Middle frontal gyrus (tissue), 1 donor: ENCODE data around the gene HYI.
"Not testable (repeated sequence)": the region's sequence is repeated elsewhere in the genome, so short reads cannot be mapped to it uniquely, and the experiment has no call there.

Experiments
- DNase-seq: peaks from one replicate; pipeline ENCODE4 v3.0.0-alpha.2; 2015; ENCODE audit warnings: low spot score; ENCODE audit errors: extremely low spot score

The HYI gene, protein sequence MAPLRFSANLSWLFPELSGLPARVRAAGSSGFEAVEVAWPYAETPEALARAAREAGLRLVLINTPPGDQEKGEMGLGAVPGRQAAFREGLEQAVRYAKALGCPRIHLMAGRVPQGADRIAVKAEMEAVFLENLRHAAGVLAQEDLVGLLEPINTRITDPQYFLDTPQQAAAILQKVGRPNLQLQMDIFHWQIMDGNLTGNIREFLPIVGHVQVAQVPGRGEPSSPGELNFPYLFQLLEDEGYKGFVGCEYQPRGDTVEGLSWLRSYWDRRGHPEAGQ

DNA sequence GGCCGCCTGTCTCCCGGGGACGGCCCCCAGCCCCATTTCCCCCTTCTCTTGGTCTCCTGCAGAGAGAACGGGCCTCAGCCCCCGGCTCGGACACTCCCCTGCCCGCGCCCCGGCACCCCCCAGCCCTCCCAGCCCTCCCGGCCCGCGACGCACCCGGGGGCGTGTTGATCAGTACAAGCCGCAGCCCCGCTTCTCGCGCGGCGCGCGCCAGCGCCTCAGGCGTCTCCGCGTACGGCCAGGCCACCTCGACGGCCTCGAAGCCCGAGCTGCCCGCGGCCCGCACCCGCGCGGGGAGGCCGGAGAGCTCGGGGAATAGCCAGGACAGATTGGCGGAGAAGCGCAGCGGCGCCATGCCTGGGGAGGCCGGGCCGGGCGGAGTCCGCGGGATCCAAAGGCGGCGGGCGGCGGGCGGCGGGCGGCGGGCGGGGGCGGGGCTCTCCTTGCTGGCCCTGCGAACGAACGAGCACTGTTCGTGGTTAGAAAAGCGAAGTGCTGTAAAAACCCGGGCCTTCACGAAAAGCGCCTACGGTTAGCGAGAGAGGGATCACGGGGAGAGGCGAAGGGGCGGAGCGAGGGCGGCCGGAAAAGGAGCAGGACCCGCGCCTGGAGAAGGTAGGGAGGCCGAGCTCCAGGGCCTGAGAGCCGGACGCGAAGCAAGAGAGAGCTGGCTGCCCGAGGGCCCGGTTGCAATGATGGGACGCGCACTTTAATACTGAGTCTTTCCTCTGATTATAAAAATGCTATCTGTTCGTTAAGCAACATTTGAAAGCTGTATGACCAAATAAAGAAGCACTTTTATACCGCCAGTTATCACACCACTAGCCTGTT lies at the start of gene HYI:
Gene HYI (minus strand): TSS at position 490 of the 828 bp plus-strand sequence. CDS start 138 bp downstream, at position 352.
- DNase-seq, result peak; percentile 47

DNA sequence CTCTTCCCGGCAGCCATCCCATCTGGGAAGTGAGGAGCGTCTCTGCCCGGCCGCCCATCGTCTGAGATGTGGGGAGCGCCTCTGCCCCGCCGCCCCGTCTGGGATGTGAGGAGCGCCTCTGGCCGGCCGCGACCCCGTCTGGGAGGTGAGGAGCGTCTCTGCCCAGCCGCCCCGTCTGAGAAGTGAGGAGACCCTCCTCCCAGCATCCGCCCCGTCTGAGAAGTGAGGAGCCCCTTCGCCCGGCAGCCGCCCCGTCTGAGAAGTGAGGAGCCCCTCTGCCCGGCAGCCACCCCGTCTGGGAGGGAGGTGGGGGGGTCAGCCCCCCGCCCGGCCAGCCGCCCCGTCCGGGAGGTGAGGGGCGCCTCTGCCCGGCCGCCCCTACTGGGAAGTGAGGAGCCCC lies 48.1 kb upstream of the HYI start:
- not testable (repeated sequence) for DNase-seq

DNA sequence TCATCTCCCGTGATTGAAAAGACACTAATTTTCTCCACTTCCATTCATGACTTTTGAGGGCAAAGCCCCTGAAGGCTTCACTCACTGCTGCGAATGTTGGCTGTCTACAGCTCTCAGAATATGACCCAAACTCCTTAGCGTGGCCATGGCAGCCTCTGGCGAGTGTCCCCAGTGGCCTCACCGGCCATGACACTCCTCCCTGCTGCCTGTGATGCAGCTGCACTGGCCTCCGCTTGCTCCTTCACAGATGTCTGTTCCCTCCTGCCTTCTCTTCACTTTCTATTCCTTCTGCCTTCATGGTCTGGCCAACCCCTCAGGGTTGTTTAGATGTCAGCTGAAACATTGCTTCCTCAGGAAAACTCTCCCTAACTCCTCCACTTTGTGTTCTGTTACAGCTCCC lies 46.2 kb upstream of the HYI start:
- DNase-seq, result no peak

DNA sequence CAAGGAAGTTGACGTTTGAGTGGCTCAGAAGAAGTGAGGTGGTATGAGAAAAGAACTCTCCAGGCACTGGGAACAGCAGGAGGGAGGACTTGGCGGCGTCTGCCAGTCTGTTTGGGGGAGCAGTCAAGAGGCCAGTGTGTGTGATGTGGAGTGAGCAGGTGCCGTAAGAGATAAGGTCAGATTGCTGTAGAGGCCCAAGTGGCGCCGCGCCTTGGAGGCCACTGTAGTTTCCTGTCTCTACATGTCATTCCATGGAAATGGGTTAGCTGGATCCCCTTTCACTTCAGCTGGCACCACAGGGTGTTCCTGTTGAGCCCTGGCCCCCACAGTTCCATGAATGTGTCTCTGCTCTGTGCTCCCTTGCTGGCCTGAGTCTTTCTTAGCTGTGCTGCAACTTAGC lies 41.5 kb upstream of the HYI start:
- no peak for DNase-seq

DNA sequence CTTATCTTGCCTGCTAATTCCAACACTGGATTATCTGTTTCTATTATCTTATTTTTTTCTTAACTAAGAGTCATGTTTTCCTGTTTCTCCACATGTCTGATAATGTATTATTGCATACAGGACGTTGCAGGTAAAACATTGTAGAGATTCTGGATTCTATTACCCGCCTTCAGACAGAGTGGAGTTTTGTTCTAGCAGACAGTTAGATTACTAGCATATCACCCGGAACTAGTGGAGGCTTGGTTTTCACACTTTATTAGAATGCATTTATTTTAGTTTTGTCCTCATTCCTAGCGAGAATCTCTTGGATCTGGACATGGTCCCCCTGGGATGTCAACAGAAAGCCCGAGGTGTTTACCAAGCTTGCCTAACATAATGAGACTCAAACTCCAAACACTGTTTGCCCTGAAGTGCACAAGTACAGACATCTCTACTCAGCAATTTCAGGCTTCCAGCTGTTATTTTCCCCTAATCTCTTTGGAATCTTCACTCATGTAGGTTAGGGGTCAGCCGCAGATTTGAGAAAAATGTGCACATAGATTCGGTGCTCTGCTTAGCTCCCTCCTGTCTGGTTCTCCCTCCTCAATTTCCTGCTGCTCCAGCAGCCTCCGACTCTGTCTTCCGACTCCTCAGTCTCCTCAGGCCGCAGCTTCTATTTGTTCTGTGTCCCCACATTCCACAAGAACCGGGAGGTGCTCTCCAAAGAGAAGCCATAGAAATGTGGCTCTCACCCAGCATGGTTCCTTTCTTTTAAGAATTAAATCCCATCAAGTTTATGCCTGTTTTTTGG lies 40.1 kb upstream of the HYI start:
- no peak for DNase-seq

DNA sequence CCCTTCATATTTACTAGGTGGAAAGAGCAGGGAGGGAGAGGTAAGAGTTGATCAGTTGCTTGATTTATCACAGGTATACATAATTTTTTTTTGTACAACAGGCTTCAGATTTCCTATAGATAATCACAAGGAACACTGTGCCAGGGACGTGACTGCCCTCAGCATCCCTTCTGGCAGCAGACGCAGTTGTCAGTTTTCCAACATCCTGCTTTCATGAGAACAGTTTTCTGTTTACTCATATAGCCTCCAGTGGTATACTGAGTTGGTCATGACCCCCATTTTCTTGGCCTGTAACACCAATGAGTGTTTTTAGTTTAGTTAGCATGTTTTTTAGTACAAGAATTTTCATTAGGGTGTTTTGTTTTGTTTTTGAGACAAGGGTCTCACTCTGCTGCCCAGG lies 39.1 kb upstream of the HYI start:
- DNase-seq, result no peak

DNA sequence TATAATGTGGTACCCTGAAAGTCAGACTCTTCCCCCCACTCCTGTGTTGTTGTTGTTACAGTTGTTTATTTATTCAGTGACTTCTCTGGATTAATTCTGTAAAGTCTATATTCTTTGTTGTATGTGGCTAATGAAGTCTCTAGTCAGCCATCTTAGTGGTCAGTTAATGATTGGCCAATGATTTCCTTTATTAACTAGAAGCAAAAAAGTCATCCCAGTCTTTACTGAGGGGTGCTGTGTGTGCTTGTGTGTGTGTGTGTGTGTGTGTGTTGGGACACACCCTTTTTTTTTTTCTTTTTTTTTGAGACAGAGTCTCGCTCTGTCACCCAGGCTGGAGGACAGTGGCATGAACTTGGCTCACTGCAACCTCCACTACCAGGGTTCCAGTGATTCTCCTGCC lies 37.3 kb upstream of the HYI start:
- no peak for DNase-seq

DNA sequence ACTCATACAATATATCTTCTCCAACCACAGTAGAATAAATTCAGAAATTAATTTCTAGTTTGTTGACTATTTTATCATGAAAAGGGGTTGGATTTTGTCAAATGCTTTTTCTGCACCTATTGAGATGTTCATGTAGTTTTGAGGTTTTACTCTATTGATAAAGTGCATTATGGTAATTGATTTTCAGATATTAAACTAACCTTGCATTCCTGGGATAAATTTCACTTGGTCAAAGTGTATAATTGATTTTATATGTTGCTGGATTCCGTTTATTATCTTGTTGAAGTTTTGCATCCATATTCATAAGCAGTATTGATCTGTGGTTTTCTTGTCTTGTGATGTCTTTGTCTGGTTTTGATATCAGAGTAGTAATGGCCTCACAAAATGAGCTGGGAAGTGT lies 34.4 kb upstream of the HYI start:
- DNase-seq, result no peak

DNA sequence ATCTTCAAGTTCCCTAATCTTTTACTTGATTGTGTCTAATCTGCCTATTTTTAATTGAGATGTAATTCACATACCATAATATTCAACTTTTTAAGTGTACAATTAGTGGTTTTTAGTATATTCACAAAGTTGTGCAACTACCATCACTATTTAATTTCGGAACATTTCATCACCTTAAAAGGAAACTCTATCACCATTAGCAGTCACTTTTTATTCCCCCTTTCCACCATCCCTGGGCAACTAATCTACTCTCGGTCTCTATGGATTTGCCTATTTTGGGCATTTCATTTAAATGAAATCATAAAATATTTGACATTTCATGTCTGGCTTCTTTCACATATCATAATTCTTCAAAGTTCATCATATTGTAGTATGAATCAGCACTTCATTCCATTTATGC lies 30.6 kb upstream of the HYI start:
- DNase-seq, result no peak

DNA sequence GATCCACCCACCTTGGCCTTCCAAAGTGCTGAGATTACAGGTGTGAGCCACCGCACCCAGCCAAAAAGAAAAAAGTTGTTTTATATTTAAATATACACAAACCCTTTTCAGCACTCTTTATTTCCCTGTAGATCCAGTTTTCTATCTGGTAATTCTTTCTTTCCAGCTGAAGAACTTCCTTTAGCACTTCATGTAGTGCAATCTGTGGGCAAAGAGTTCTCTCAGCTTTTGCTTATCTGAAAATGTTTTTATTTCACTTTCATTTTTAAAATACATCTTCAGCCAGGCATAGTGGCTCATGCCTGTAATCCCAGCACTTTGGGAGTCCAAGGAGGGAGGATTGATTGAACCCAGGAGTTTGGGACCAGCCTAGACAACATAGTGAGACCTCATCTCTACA lies 28.5 kb upstream of the HYI start:
- DNase-seq, result no peak

DNA sequence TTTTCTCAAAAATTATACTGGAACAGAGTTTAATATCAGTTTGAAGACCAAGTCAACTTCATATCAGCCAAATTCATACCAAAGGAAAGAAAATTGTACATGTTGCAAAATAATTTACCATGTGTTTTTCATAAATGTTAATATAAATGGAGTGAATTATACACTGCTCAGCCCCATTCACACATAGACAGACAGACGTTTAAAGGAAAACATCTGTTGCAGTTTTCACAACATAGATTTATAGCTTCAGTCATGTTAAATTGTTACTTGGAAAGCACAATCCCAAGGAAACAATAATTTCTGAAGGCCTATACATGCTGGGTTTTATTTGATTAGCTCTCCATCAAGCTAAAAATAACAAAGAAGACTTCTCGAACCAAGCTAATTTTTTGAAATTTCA lies 27.8 kb upstream of the HYI start:
- no peak for DNase-seq

DNA sequence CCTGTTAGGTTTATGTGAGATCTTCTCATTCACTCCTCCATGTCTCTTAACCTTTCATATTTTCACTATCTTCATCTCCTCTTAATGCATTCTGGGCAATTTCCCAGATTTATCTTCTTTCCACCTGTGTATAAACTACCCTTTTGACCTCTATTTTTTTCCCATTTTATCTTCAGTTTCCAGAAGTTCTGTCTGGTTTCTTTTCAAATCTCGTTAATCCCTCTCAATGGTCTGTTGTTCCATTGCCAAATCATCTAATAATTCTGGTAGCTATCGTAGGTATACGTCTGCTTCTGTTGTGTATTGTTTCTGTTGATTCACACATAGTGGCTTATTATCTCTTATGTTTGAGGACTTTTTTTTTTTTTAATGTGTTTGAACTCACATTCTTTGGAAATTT lies 25.7 kb upstream of the HYI start:
- DNase-seq, result no peak

DNA sequence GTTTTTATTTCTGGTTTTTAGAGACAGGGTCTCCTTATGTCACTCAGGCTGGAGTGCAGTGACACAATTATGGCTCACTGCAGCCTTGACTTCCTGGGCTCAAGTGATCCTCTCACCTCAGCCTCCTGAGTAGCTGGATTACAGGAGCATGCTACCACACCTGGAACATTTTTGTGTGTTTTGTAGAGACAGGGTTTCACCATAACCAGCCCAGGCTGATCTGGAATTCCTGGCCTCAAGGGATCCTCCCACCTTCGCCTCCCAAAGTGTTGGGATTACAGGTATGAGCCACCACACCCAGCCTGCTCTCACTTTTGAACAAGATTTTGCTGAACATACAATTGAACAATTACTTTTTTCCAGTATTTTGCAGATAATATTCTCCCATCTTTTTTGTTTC lies 24.0 kb upstream of the HYI start:
- DNase-seq, result no peak

DNA sequence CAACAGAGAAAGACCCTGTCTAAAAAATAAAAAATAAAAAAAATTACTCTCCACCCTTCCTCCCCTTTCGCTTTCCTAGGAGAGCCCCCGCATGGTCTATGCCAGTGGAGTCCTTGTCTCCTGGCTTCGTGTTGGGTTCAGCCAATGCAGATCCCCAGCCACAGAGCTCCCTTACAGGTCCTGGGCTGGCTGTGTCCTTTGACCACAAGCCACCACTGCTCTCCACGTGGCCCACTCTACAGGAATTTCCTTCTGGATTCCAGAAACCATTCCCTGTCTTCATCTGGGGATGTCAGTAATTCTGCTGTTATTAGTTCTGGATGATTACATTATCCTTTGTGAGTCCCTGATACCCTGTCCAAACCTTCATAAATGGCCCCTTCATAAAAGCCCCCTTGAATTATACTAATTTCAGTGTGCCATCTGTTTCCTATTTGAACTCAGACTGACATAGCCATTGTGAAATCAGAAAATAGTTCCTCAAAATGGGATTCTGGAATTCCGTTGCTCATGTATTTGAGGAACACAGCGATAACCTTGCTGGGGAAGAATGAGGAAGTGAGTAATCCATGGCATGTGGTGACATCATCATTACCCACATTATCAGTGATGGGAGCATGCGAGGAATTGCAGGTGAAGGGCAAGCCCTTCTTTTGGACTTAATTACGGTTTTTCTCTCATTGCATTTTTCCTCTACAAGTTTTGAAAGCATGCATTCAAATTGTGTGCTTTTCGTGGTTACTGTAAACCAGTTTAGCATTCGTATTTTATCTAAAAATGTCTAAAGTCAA lies 22.1 kb upstream of the HYI start:
- not testable (repeated sequence) for DNase-seq

DNA sequence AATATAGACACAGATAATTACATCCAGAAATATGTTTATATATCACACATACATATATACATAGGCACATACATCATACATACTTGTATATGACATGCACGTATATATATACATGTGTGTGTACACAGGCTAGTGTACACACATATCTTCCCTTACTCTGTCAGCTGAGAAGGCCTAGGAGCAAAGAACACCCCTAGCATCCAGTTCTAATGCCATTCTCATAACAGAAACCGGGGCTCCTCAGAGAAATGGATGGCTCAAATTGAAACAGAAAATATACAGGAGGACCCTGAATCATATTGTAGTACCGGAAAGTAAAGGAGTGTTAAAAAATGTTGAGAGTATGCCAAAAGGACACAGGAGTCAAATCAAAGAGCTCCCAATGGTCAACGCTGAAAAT lies 19.7 kb upstream of the HYI start:
- no peak for DNase-seq

DNA sequence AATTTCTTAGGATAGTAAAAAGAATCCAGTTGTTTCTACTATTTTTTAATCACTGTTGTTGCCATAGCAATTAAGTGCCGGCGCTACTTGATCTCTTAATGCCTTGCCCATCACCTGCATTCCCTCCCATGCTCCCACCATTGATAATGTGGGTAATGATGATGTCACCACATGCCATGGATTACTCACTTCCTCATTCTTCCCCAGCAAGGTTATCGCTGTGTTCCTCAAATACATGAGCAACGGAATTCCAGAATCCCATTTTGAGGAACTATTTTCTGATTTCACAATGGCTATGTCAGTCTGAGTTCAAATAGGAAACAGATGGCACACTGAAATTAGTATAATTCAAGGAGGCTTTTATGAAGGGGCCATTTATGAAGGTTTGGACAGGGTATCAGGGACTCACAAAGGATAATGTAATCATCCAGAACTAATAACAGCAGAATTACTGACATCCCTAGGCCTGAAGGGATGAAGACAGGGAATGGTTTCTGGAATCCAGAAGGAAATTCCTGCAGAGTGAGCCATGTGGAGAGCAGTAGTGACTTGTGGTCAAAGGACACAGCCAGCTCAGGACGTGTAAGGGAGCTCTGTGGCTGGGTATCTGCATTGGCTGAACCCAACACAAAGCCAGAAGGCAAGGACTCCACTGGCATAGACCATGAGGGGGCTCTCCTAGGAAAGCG lies 18.9 kb upstream of the HYI start:
- DNase-seq, result not testable (repeated sequence)

DNA sequence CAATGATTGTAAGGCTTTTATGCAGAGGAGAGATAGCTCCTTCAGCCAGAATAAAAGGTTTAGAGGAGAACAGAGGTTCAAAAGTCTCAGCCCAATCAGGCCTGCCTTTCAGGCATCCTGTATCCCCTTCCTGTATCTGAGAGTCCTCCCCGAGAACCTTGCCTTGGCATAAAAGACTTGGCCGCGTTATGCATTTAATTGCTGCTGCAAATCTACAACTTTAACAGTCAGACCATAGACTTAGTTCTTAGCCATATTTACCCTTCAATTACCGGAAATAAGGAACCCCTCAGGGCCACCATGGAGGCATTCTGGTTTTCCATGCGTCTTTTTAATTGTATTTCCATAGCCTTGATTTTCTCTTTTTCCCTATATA lies 18.3 kb upstream of the HYI start:
- no peak for DNase-seq

DNA sequence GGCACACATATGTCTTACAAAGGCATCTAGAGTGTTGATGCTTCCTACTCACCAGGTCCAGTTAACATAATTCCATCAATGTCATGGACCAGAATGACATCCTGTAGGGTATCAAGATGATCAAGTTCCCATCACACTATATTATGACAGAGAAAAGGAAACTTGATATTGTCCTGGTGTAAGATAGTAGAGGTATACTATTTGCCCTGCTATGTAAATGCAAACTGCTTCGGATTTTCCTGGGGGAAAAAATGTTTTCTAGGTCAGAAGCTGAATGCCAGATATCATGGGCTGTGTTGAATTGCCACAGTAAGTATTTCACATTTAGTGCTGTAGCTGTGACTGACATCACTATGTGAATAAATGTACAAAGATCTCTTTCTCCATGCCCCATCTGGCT lies 16.2 kb upstream of the HYI start:
- DNase-seq, result no peak

DNA sequence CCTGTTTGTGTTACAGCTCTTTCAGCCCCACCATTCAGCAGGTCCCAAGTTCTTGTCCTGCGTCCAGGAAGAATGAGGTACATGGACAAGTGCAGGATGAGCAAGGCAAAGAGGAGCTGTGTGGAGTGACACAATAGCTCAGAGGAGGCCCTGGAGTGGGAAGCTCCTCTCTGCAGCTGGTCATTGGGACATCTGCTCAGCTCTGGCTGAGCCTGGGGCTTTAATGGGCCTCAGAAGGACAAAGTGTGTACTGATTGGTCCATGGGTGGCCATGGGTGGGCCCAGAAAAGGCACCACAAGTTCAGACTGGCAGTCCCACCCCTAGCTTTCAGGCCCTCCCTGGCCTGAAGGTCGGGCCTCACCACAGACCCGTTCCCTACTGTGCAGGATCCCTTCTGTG lies 14.7 kb upstream of the HYI start:
- DNase-seq, result no peak

DNA sequence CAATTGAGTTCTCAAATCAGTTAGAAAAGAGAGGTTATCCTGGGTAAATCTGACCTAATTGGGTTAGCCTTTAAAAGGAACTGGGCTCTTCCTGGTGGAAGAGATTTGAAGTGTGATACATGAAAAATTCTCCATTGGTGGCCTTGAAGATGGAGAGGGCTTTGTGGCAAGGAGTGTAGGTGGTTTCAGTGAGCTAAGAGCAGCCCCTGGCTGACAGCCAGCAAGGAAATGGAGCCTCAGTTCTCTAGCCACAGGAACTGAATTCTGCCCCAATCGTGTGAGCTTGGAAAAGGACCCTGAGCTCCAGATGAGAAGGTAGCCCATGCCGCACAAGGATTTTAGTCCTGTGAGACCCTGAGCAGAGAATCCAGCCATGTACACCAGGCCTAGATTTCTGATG lies 12.7 kb upstream of the HYI start:
- DNase-seq, result no peak

DNA sequence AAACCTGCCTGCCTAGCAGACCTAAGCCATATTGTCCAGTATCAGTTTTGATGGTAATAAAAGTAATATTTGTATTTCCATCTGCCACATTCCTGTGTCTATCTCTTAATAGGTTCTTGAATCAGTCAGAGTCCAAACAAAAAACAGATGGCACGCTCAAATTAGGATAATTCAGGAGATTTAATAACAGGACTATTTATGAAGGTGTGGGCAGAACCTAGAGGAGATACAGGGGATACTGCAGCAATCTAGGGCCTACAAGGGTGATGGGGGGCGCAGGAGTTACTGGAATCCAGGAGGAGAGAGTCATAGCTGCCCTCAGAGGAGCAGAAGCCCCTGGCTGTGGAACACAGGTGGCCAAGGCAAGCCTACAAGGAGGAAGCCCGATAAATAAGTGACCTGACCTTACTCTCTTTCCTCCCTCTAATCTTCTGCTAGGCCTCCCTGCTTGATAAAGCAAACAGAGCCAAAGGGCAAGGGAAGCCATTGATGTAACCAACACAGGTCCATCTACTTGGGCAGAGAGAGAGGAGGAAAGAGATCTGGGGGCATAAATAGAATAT lies 11.9 kb upstream of the HYI start:
- no peak for DNase-seq
